Neural cell (in vitro differentiated cells): ENCODE results near the gene JPH2. TPM values are rescaled to one million over a fixed set of nuclear protein-coding genes. Genes with fewer than 3 reads are reported as not detected.

Source experiments
- H2AFZ ChIP-seq: fragments of 200-600, 300-800 bp; sonication (generic), shearing (Covaris generic); 2 replicates; pipeline ENCODE4 v1.6.0; 2014; ENCODE audit warnings: low read depth, mild to moderate bottlenecking, antibody characterized with exemption, low read length, moderate library complexity
- H3F3A ChIP-seq: fragments of 200-600 bp; shearing (Covaris generic); 2 replicates; pipeline ENCODE4 v1.6.1; 2016; ENCODE audit warnings: mild to moderate bottlenecking, moderate library complexity, mixed read lengths, antibody characterized with exemption, low read length; ENCODE audit not compliant: insufficient read depth, poor library complexity, severe bottlenecking
- H3K27ac ChIP-seq: fragments of 200-600, 300-800 bp; sonication (generic), shearing (Covaris generic); 2 replicates; pipeline ENCODE4 v1.5.1; 2014; ENCODE audit warnings: mild to moderate bottlenecking, low read length, moderate library complexity
- H3K27me3 ChIP-seq: fragments of 300-800, 200-600 bp; sonication (generic), shearing (Covaris generic); 2 replicates; pipeline ENCODE4 v1.6.0; 2014; ENCODE audit warnings: mild to moderate bottlenecking, low read depth, low read length, moderate library complexity; ENCODE audit not compliant: insufficient read depth
- H3K36me3 ChIP-seq: fragments of 300-800, 200-600 bp; sonication (generic), shearing (Covaris generic); 2 replicates; pipeline ENCODE4 v1.5.1; 2014; ENCODE audit warnings: mild to moderate bottlenecking, antibody characterized with exemption, low read length, moderate library complexity; ENCODE audit not compliant: insufficient read depth
- H3K4me2 ChIP-seq: fragments of 300-800, 200-600 bp; sonication (generic), shearing (Covaris generic); 2 replicates; pipeline ENCODE4 v1.6.0; 2014; ENCODE audit warnings: mild to moderate bottlenecking, low read length
- H3K4me3 ChIP-seq: fragments of 300-800, 200-600 bp; sonication (generic), shearing (Covaris generic); 2 replicates; pipeline ENCODE4 v1.5.1; 2014; ENCODE audit warnings: mild to moderate bottlenecking, low read length, moderate library complexity
- H3K79me2 ChIP-seq: fragments of 200-600 bp; shearing (Covaris generic); replicated peaks from 2 replicates; pipeline ENCODE4 v1.6.0; 2014; ENCODE audit warnings: mild to moderate bottlenecking, low read length, moderate library complexity; ENCODE audit not compliant: insufficient read depth
- H3K9ac ChIP-seq: fragments of 300-800, 200-600 bp; sonication (generic), shearing (Covaris generic); 2 replicates; pipeline ENCODE4 v1.6.1; 2016; ENCODE audit warnings: mild to moderate bottlenecking, low read length, mixed read lengths
- H3K9me2 ChIP-seq: fragments of 200-600 bp; shearing (Covaris generic); 2 replicates; pipeline ENCODE4 v1.6.1; 2016; ENCODE audit warnings: mild to moderate bottlenecking, low read length, mixed read lengths; ENCODE audit not compliant: insufficient read depth
- H3K9me3 ChIP-seq: fragments of 200-600, 300-800 bp; sonication (generic), shearing (Covaris generic); 2 replicates; pipeline ENCODE4 v1.6.1; 2016; ENCODE audit warnings: mild to moderate bottlenecking, mixed run types, low read length, moderate library complexity, mixed read lengths
- H4K20me1 ChIP-seq: fragments of 200-600 bp; shearing (Covaris generic); 2 replicates; pipeline ENCODE4 v1.6.1; 2016; ENCODE audit warnings: mild to moderate bottlenecking, mixed run types; ENCODE audit not compliant: insufficient read depth
- EP300 ChIP-seq: fragments of 450-650 bp; conservative IDR thresholded peaks from 2 replicates; pipeline ENCODE4 v1.6.1; 2014; ENCODE audit warnings: antibody characterized with exemption, mild to moderate bottlenecking, moderate library complexity; ENCODE audit not compliant: poor library complexity, severe bottlenecking
- EZH2 ChIP-seq: fragments of 200-600, 300-800 bp; shearing (Covaris generic), sonication (generic); IDR thresholded peaks from 2 replicates; pipeline ENCODE4 v1.6.1; 2014; ENCODE audit warnings: antibody characterized with exemption, low read length, borderline replicate concordance, mild to moderate bottlenecking; ENCODE audit not compliant: insufficient read depth, poor library complexity, severe bottlenecking
- MXI1 ChIP-seq: fragments of 450-650 bp; conservative IDR thresholded peaks from 2 replicates; pipeline ENCODE4 v1.6.1; 2014; ENCODE audit warnings: antibody characterized with exemption, mild to moderate bottlenecking; ENCODE audit not compliant: poor library complexity, severe bottlenecking
- POLR2AphosphoS5 ChIP-seq: IDR thresholded peaks from 2 replicates; pipeline ENCODE4 v1.6.1; 2012
- RAD21 ChIP-seq: fragments of 450-650 bp; conservative IDR thresholded peaks from 2 replicates; pipeline ENCODE4 v1.6.1; 2014; ENCODE audit warnings: antibody characterized with exemption, mild to moderate bottlenecking, moderate library complexity
- SMC3 ChIP-seq: fragments of 450-650 bp; conservative IDR thresholded peaks from 2 replicates; pipeline ENCODE4 v1.6.1; 2014; ENCODE audit warnings: antibody characterized with exemption, mild to moderate bottlenecking, moderate library complexity; ENCODE audit not compliant: poor library complexity
- TAF1 ChIP-seq: IDR thresholded peaks from 2 replicates; pipeline ENCODE4 v1.6.1; 2012; ENCODE audit warnings: low read depth
- polyA plus RNA-seq: library from polyadenylated mRNA; depleted of rRNA; stranded (reverse); fragments of >200 nt; gene quantifications from 2 replicates; pipeline ENCODE4 v1.2.3, GENCODE V29; 2014
- TF ChIP-seq, protein P1 (sequence below): IDR thresholded peaks from 2 replicates; pipeline ENCODE4 v1.6.1; 2012; ENCODE audit warnings: borderline replicate concordance
- TF ChIP-seq, protein P2 (sequence below): fragments of 450-650 bp; IDR thresholded peaks from 2 replicates; pipeline ENCODE4 v1.5.1; 2014; ENCODE audit warnings: antibody characterized with exemption, mild to moderate bottlenecking, moderate library complexity; ENCODE audit not compliant: poor library complexity, severe bottlenecking

JPH2 gene
- polyA plus RNA-seq, 1 donor from 2014 or later = not detected

DNA sequence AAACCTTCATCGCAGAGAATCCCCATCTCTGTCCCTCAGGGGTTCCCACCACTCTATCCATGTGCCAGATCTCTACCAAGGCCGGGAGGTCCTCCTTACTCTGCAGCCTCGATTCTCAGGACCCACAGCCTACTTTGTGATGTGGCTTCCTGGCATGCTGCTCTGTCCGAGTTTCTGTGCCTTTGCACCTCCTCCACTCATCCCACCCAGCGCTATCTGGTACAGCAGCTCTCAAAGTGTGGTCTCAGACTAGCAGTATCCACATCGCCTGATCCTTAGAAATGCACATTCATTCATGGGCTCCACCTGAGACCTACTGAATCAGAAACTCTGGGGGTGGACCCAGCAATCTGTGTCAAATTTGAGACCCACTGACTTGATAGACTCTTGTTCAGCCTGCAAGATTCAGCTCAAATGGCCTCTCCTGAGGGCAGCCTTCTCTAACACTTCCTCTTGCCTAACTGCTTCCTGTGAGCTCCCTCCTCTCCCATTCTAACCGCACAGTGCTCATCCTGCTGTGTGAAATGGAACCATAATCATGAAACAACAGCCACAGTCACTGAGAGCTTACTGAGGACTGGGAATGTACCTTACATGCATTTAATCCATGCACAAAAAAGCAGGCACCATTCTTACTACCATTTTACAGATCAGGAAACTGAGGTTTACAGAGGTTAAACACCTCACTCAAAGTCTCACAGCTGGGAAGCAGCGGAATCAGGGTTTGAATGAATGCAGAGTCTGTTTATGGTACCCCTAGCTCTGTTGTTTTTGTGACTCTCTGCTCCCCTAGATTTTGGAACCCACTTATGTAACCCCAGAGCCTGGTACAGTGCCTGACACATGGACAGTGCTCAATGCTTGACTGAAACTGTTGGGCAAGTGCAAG lies 69.4 kb downstream of the JPH2 start:
- H3K9ac ChIP-seq = no peak overlapping the region
- no peak overlapping the region for H3K4me2 ChIP-seq
- H3K36me3 ChIP-seq = no peaks in the 10 kb centered on the region
- no peaks in the 10 kb centered on the region for H3K79me2 ChIP-seq
- H4K20me1 ChIP-seq = no peaks in the 10 kb centered on the region
- H3K9me2 ChIP-seq = no peaks in the 10 kb centered on the region
- H3K4me3 ChIP-seq = no peak overlapping the region
- no peak overlapping the region for H3K27ac ChIP-seq
- H3K9me3 ChIP-seq = no peaks in the 10 kb centered on the region
- H2AFZ ChIP-seq = no peak overlapping the region
- no peaks in the 10 kb centered on the region for H3K27me3 ChIP-seq
- TF ChIP-seq TAF1 (no peak), MXI1 (no peak), RAD21 (no peak), EZH2 (no peak), POLR2AphosphoS5 (no peak), EP300 (no peak), SMC3 (no peak)
- TF ChIP-seq, protein P1, sequence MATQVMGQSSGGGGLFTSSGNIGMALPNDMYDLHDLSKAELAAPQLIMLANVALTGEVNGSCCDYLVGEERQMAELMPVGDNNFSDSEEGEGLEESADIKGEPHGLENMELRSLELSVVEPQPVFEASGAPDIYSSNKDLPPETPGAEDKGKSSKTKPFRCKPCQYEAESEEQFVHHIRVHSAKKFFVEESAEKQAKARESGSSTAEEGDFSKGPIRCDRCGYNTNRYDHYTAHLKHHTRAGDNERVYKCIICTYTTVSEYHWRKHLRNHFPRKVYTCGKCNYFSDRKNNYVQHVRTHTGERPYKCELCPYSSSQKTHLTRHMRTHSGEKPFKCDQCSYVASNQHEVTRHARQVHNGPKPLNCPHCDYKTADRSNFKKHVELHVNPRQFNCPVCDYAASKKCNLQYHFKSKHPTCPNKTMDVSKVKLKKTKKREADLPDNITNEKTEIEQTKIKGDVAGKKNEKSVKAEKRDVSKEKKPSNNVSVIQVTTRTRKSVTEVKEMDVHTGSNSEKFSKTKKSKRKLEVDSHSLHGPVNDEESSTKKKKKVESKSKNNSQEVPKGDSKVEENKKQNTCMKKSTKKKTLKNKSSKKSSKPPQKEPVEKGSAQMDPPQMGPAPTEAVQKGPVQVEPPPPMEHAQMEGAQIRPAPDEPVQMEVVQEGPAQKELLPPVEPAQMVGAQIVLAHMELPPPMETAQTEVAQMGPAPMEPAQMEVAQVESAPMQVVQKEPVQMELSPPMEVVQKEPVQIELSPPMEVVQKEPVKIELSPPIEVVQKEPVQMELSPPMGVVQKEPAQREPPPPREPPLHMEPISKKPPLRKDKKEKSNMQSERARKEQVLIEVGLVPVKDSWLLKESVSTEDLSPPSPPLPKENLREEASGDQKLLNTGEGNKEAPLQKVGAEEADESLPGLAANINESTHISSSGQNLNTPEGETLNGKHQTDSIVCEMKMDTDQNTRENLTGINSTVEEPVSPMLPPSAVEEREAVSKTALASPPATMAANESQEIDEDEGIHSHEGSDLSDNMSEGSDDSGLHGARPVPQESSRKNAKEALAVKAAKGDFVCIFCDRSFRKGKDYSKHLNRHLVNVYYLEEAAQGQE = no peak
- TF ChIP-seq, protein P2, sequence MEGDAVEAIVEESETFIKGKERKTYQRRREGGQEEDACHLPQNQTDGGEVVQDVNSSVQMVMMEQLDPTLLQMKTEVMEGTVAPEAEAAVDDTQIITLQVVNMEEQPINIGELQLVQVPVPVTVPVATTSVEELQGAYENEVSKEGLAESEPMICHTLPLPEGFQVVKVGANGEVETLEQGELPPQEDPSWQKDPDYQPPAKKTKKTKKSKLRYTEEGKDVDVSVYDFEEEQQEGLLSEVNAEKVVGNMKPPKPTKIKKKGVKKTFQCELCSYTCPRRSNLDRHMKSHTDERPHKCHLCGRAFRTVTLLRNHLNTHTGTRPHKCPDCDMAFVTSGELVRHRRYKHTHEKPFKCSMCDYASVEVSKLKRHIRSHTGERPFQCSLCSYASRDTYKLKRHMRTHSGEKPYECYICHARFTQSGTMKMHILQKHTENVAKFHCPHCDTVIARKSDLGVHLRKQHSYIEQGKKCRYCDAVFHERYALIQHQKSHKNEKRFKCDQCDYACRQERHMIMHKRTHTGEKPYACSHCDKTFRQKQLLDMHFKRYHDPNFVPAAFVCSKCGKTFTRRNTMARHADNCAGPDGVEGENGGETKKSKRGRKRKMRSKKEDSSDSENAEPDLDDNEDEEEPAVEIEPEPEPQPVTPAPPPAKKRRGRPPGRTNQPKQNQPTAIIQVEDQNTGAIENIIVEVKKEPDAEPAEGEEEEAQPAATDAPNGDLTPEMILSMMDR = no peak
- H3F3A ChIP-seq = no peaks in the 10 kb centered on the region

DNA sequence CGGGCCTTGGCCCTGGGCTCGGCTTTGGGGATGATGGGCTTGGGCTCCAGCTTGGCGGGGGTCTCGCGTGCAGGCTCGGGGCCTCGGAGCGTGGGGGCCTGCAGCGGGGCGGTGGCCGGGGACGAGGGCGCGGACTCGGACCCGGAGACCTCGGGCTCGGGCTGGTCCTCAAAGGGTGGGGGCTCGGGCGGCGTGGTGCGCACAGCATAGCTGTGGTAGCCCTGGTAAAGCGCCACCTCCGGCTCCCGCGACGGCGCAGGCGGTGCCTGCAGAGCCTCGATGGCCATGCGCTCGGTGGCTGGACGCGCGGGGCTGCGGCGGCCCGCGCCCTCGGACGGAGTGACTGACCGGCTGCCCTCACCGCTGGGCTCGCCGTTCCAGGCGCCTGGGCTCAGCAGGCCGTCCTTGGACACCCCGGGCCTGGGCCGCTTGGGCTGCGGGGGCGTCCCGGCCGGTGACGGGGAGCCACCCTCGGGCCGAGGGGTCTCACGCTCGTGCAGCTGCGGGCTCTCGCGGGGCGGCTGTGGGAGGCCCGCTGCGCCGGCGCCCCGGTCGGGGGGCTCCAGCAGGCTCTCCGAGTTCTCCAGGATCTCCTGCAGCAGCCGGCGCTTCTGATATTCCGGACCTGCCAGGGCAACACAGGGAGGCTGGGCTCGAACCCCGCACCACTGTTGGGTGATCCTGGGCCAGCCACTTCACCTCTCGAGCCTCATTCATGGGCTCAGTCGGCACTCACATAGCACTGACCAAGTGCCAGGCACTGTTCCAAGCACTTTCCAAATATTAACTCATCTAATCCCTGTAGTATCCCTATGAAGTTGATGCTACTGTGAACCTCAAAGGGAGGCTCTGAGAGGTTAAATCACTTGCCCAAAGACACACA lies 71.0 kb downstream of the JPH2 start:
- no peaks in the 10 kb centered on the region for H3K79me2 ChIP-seq
- H2AFZ ChIP-seq = no peak overlapping the region
- no peak for TF ChIP-seq EP300
- TF ChIP-seq, protein P1 = no peak
- H3K27me3 ChIP-seq = no peaks in the 10 kb centered on the region
- H3K4me3 ChIP-seq = no peak overlapping the region
- H3K4me2 ChIP-seq = no peak overlapping the region
- H3K9me2 ChIP-seq = no peaks in the 10 kb centered on the region
- H4K20me1 ChIP-seq = no peaks in the 10 kb centered on the region
- no peaks in the 10 kb centered on the region for H3F3A ChIP-seq
- no peak overlapping the region for H3K9ac ChIP-seq
- H3K27ac ChIP-seq = no peak overlapping the region
- H3K9me3 ChIP-seq = no peaks in the 10 kb centered on the region
- no peaks in the 10 kb centered on the region for H3K36me3 ChIP-seq
